GM19239 (cell line): Measurements from ENCODE around the gene GPHB5.
A peak's percentile ranks its signal among the peaks of the same experiment; 100 is the strongest.
"Not testable (repeated sequence)": the region's sequence is repeated elsewhere in the genome, so short reads cannot be mapped to it uniquely, and the experiment has no call there.

Experiments
- DNase-seq: peaks from one replicate; pipeline ENCODE4 v3.0.0; 2011; ENCODE audit warnings: low spot score; ENCODE audit not compliant: insufficient read length
- FAIRE-seq: peaks from 2 replicates; lab custom pipeline; 2011; peaks lifted over from hg19 to GRCh38; lab: Jason Lieb, UNC

Gene GPHB5

DNA sequence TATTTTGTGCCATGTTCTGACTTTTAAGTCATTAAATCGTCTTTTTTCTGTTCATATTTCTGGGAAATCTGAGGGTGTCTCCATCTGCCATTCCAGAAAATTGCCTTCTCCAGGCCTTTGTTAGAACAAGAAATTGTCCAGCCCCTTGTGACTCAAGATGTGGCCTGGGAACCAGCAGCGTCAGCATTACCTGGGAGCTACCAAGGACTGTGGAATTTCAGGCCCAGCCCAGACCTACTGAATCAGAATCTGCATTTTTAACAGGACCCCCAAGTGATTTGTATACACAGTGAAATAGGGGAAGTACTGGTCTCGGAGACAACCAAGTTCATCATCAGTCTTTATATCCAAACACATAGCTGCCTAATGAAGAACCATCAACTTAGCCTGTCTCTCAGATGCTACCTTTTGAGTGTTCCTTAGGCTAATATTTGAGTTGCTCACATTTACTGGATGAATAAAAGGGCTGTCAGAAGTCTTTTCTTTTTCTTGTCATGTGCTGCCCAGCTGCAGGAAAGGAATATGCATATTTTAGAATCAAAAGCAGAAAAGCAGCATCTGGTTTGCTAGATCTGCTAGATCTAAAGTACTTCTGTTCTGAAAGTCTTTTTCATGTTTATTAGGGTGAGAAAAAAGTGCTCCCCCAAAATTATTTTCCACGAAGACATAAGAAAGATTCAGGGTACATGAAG is 21.2 kb downstream of the GPHB5 start:
- FAIRE-seq (no peak), DNase-seq (no peak)

- no peak for FAIRE-seq
- no peak for DNase-seq
Observed at GRCh38 chr14:63296060-63296563, 22.6 kb downstream of the GPHB5 start.

- FAIRE-seq (peak; percentile 70), DNase-seq (peak; percentile 7)
Observed at GRCh38 chr14:63295231-63295685, 23.5 kb downstream of the GPHB5 start.

DNA sequence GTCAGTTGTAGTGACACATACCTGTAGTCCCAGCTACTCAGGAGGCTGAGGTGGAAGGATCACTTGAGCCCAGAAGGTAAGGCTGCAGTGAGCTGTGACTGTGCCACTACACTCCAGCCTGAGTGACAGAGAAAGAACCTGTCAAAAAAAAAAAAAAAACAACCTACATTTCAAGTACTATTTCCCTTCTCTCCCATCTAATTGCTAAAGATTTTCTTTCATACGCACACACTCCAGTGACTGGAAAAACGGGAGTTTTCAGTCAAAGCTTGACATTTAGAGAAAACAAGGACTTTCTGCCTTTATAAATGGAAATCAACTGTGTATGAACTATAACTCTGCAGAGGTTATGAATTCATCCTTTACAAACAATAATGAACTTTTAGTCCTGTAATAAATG is 25.9 kb downstream of the GPHB5 start:
- DNase-seq: no peak
- no peak for FAIRE-seq

DNA sequence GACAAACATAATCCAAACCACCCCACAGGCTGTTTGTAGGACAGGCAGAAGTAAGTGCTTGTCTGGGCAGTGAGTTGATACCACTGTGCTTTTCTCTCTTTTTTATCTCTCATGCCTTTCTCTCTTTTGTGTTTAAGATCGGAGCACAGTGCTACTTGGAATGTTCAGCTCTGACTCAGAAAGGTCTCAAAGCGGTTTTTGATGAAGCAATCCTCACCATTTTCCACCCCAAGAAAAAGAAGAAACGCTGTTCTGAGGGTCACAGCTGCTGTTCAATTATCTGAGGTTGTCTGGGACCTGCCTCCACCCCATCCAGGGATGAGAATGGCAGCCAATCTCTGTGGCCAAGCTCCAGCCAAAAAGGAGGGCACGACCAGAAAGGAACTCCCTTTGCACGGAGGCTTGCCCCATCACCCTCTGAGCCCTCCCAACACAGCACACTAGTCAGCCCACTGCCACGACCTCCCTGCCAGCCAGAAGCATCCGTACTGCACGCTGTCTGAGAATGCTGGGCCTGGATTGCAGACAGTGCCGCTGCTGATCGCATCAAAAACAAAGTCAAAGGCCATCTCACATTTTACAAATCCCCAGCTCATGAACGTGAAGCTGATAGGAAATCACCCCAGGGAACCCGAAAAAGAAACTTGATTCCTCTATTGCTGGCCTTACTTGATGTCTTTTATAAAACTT is 27.8 kb downstream of the GPHB5 start:
- no peak for FAIRE-seq
- DNase-seq: no peak

DNA sequence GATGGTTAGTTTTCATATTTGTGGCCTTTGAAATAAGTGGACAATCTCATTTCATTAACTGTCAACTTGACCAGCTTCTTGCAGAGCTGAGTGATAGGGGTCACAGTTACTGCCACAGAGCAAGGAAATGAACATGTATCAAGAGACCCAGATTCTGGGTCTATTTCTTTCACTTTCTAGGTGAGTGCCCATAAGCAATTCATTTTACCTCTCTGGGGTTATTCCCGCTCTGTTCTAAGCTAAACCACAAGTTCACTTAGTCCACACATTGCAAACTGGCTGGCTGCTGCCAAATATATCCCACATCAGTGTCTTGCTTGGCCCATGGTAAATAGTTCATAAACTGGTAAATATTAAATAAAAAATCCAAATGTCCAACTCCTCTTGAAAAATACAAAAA is 29.9 kb downstream of the GPHB5 start:
- no peak for FAIRE-seq
- DNase-seq: no peak

- FAIRE-seq: no peak
- DNase-seq: no peak
Observed at GRCh38 chr14:63287666-63288483, 30.9 kb downstream of the GPHB5 start.

DNA sequence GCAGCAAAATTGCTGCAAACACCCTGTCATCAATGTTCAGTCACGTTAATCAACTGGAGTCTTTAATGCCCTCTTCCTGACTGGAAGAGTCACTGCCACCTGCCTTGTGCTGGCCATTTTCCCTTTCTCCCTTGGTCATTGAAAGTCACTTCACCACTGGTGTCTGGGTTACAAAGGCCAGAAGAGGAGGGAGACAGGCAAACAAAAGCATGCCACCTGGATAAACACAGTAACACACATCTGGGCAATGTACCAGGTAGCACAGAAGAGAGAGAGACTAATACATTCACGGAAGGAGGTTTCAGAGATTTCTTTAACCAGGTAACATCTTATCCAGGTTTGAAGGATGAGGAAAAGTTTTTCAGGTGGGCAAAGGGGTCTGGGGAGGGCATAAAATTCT is 32.7 kb downstream of the GPHB5 start:
- DNase-seq: no peak
- no peak for FAIRE-seq

DNA sequence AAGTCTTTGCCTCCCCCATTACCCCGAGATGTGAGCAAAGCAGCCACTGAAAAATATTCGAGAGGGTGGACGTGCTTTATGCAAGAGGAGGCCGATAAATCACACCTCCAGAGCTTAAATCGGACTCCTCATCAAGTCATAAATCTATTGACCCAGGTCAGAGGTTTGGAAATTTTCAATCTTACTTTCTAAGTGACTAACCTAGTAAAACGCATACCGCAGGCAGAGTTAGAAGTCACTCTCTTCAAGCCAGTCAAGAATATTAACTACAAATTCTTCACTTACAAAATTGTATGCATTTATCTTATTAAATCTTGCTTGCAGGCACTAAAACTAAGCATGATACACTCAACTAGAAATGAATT is 34.9 kb downstream of the GPHB5 start:
- FAIRE-seq (no peak), DNase-seq (no peak)

DNA sequence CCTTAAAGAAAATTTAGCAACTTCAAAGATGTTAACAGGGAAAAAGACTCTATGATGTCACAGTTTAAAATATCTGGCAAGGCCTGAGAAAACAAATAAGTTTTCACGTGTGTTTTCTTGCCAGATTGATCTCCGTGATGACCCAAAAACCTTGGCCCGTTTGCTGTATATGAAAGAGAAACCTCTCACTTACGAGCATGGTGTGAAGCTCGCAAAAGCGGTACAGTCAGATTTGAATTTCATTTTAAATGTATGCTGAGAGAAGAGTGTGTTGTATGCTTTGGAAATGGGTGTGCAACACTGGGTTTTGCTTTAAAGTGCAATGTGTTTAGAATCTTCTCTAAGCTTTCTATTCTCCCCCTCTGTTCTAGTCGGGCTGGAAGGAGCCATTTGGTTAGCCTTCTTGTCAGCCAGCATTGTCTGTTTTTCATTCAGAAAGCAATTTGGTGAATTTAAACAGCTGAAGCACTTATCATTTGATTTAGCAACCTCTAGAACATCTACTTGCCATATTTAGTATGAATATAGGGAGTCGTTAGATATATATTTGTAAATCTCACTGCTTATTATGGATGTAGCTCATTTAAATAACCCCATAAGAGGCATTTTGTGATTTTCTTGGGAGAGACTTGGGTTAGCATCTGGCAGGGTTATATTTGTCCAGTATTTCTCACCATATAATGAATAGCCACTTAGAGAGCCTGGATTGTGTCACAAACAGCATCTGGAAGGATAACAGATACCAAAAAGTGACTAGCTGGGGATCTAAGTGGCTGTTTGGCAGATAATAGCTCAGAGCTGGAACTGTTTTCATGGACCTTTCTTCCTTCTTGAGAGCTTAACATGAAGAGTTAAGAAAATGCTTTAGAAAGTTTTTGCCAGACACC is 35.5 kb downstream of the GPHB5 start:
- DNase-seq: no peak
- FAIRE-seq: no peak

GRCh38 chr14:63279933-63280332 is 38.8 kb downstream of the GPHB5 start:
- not testable (repeated sequence) for FAIRE-seq, DNase-seq

- FAIRE-seq (no peak), DNase-seq (no peak)
Observed at GRCh38 chr14:63277591-63278183, 41.0 kb downstream of the GPHB5 start.

- FAIRE-seq (peak; percentile 79), DNase-seq (peak; percentile 18)
Observed at GRCh38 chr14:63276492-63277342, 42.0 kb downstream of the GPHB5 start.

- DNase-seq (no peak), FAIRE-seq (no peak)
Observed at GRCh38 chr14:63276016-63276415, 42.7 kb downstream of the GPHB5 start.

DNA sequence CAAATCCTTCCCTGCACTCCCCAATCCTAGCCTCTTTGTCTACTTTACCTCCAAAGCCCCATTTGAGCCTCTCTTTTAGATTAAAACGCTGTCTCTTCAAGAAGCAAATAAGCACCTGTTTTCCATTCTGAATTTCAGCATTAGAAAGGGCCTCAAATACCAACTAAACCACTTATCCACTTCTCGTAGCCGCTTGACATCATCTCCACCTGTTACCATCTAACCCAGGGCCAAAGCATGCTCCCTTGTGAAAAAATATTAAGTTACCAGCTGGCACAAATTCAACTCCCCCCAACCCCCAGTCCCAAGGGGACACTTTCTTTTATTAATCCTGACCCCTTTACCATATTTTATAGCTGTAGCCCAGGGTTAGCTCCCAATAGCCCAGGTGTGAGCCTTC is 43.1 kb downstream of the GPHB5 start:
- FAIRE-seq: no peak
- DNase-seq: no peak

DNA sequence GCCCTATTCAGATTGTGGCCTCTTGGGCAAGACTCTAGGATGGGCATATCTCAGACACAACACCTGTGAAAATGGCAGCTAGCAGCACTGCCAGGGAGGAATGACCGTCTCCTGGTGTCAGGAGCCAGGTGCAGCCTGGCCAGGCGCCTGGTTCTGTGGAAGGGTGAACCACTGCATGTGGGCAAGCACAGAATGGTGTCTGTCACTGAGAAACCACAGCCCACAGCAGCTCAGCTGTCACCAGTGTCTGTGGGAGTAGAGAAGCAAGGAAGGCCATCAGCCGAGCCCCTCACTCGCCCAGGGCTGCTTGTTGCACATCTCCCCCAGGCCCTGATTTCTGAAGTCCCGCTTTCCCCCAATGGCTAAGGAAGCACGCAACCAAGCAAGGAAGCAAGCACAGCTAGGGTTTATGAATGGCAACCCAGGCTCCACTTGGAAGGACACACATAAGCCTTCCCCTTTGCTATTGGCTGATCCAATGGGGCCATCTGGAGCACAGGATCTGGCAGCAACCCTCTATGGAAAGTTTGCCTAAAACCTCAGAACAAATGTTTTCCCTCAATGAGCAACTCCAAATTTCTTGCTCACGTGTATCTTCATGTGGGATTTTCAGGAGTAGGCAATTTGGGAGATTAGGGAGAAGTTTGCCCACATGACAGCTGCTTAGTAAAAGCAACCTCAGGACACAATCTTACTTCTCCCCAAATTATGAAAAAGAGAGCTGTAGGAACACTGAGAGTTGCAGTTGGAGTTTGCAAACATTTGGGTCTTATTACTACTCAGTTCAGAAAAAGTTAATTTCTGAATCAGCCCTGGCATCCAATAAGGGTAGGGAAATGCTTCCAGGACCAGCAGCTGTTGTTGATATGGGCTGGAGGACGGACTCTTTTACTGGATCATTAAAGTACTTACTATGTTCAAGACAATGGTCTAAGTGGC is 44.7 kb downstream of the GPHB5 start:
- DNase-seq: no peak
- FAIRE-seq: no peak

DNA sequence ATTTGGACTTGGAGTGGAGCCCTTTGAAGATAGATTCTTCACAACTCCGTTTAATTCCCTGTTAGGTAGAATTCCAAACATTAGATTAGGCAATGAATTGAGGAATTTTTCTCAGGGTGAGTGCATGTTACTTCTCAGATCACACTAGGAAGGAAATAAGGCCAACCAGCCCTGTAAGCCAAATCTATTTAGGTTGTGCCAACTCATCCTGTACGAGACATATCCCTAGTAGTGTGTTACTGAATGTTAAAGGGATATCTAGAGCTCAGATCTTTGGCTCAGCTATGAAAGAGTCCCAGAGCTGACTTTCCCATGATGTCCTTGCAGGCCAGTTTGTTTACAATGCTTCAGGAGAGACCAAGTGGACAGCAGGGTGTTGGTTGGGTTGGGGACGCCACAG is 45.6 kb downstream of the GPHB5 start:
- FAIRE-seq: no peak
- no peak for DNase-seq
